H1 (cell line): ENCODE results near the gene LIPE.

Source experiments
- CTCF ChIP-seq, 3 experiments: IDR thresholded peaks; 1 replicate in 2 of 3; 2 replicates in 1 of 3; pipeline versions ENCODE4 v1.5.1 to v1.6.1; 2011; ENCODE audit warnings: low read length in 3 of 3, mild to moderate bottlenecking in 3 of 3, inconsistent platforms in 2 of 3, low read depth in 1 of 3, moderate library complexity in 1 of 3; ENCODE audit not compliant: insufficient read depth in 1 of 3; ENCODE audit errors: control extremely low read depth in 1 of 3
- GTF2F1 ChIP-seq: IDR thresholded peaks from 2 replicates; pipeline ENCODE4 v1.6.1; 2012; ENCODE audit warnings: low read depth, low read length, improper control_type of control experiment, borderline replicate concordance
- MAFK ChIP-seq: IDR thresholded peaks from 2 replicates; pipeline ENCODE4 v1.6.1; 2012; ENCODE audit warnings: low read depth, mild to moderate bottlenecking, improper control_type of control experiment, low read length
- SIRT6 ChIP-seq: IDR thresholded peaks from one replicate; pipeline ENCODE4 v1.7.1; 2012; ENCODE audit warnings: low read length, inconsistent platforms
- SP2 ChIP-seq: IDR thresholded peaks from 2 replicates; pipeline ENCODE4 v1.6.1; 2012; ENCODE audit warnings: mild to moderate bottlenecking, low read length, inconsistent platforms
- SRF ChIP-seq: IDR thresholded peaks from 2 replicates; pipeline ENCODE4 v1.6.1; 2011; ENCODE audit warnings: mild to moderate bottlenecking, low read depth, low read length, moderate library complexity
- TAF1 ChIP-seq: IDR thresholded peaks from 2 replicates; pipeline ENCODE4 v1.6.1; 2011; ENCODE audit warnings: mild to moderate bottlenecking, low read depth, low read length

- no peak for TF ChIP-seq SIRT6
- no peak for TF ChIP-seq TAF1
- TF ChIP-seq CTCF (IDR thresholded peaks at IDR 0.05; ENCODE audit: control extremely low read depth in 1 of 3, insufficient read depth in 1 of 3, low read depth in 1 of 3, low read length in 3 of 3) = no peak
- no peak for TF ChIP-seq SP2
- no peak for TF ChIP-seq SRF
- TF ChIP-seq GTF2F1 = no peak
- no peak for TF ChIP-seq MAFK
Observed at GRCh38 chr19:42378225-42379215, 48.7 kb downstream of the LIPE start.
